K562 (cell line): ENCODE results near the gene QKI. TPM values are rescaled to one million over a fixed set of nuclear protein-coding genes. Genes with fewer than 3 reads are reported as not detected.

Experiments
- ATAC-seq: fragments of 200-7000 bp; cut with Tn5 transposase; 3 replicates; pipeline ENCODE4 v1.9.1; 2020; ENCODE audit warnings: moderate library complexity
- BruUV-seq: library from RNA; stranded (reverse); fragments of 400-500 nt; replicated peaks from 2 replicates; lab custom pipeline; 2021; lab: Mats Ljungman, UMichigan
- CTCF ChIA-PET: fragments of 300-600 bp; formaldehyde crosslinking; extraction: SDS; loops from one replicate; lab custom pipeline; 2021; ENCODE audit warnings: low intra/inter-chr PET ratio; lab: Yijun Ruan, JAX
- POLR2A ChIA-PET: fragments of 300-600, 350-650 bp; sonication (Branson Sonifier 250); formaldehyde crosslinking; extraction: SDS; loops from one replicate; lab custom pipeline; 2021; ENCODE audit warnings: antibody characterized with exemption, inconsistent platforms; lab: Yijun Ruan, JAX
- DNase-seq, 4 experiments: peaks; one replicate each; pipeline versions ENCODE4 v3.0.0 to v3.0.0-alpha.2; 2011 to 2018; ENCODE audit warnings: low spot score in 3 of 4, mixed read lengths in 3 of 4; ENCODE audit errors: extremely low read depth in 1 of 4
- FAIRE-seq: peaks from 2 replicates; lab custom pipeline; 2011; peaks lifted over from hg19 to GRCh38; lab: Jason Lieb, UNC
- H2AFZ ChIP-seq: 2 replicates; pipeline ENCODE4 v1.6.0; 2011; ENCODE audit warnings: low read depth, low read length, control low read depth, inconsistent platforms
- H3K27ac ChIP-seq: fragments of 200-600 bp; 3 replicates; pipeline ENCODE4 v1.8.0; 2011; ENCODE audit warnings: low read depth, mild to moderate bottlenecking, control low read depth, inconsistent platforms, low read length, moderate library complexity, mixed read lengths; ENCODE audit errors: extremely low read depth
- H3K27me3 ChIP-seq, 2 experiments: fragments of 300-600 bp in 1 of 2; 2 replicates in 1 of 2; 3 replicates in 1 of 2; pipeline versions ENCODE4 v1.6.0 to v1.8.0; 2011; ENCODE audit warnings: inconsistent platforms in 2 of 2, low read length in 2 of 2, mild to moderate bottlenecking in 1 of 2, mixed read lengths in 1 of 2, moderate library complexity in 1 of 2; ENCODE audit not compliant: control insufficient read depth in 2 of 2, insufficient read depth in 2 of 2
- H3K36me3 ChIP-seq: fragments of 300-600 bp; 3 replicates; pipeline ENCODE4 v1.8.0; 2011; ENCODE audit warnings: mild to moderate bottlenecking, low read length, inconsistent platforms; ENCODE audit not compliant: control insufficient read depth, insufficient read depth
- H3K4me1 ChIP-seq, 2 experiments: fragments of 200-600 bp in 1 of 2; replicated peaks in 1 of 2; 2 replicates in 1 of 2; 3 replicates in 1 of 2; pipeline versions ENCODE4 v1.5.1 to v1.8.0; 2011; ENCODE audit warnings: inconsistent platforms in 2 of 2, low read length in 2 of 2, mild to moderate bottlenecking in 1 of 2, mixed read lengths in 1 of 2, moderate library complexity in 1 of 2; ENCODE audit not compliant: control insufficient read depth in 2 of 2, insufficient read depth in 2 of 2
- H3K4me2 ChIP-seq: 2 replicates; pipeline ENCODE4 v1.6.1; 2011; ENCODE audit warnings: low read length, control low read depth, inconsistent platforms, mixed read lengths; ENCODE audit not compliant: insufficient read depth
- H3K4me3 ChIP-seq: fragments of 200-600 bp; sonication (generic), shearing (Covaris generic); 2 replicates; pipeline ENCODE4 v1.5.1; 2016; ENCODE audit warnings: control low read depth, inconsistent platforms
- H3K79me2 ChIP-seq: fragments of 200-600 bp; 3 replicates; pipeline ENCODE4 v1.8.0; 2011; ENCODE audit warnings: low read length, inconsistent platforms; ENCODE audit not compliant: control insufficient read depth, insufficient read depth
- H3K9ac ChIP-seq, 2 experiments: 2 replicates each; pipeline versions ENCODE4 v1.6.0 to v1.6.1; 2011; ENCODE audit warnings: low read depth in 2 of 2, low read length in 2 of 2, control low read depth in 1 of 2, inconsistent platforms in 1 of 2, mild to moderate bottlenecking in 1 of 2, mixed read lengths in 1 of 2; ENCODE audit not compliant: insufficient read depth in 1 of 2
- H3K9me1 ChIP-seq: one replicate; pipeline ENCODE4 v1.6.0; 2011; ENCODE audit warnings: inconsistent platforms, mild to moderate bottlenecking, low read length, moderate library complexity; ENCODE audit not compliant: control insufficient read depth, insufficient read depth
- H3K9me3 ChIP-seq: replicated peaks from 2 replicates; pipeline ENCODE4 v1.5.1; 2011; ENCODE audit warnings: low read depth, low read length, inconsistent platforms; ENCODE audit not compliant: control insufficient read depth, insufficient read depth
- H4K20me1 ChIP-seq: replicated peaks from 2 replicates; pipeline ENCODE4 v1.6.1; 2011; ENCODE audit warnings: low read length, inconsistent platforms, mixed read lengths; ENCODE audit not compliant: control insufficient read depth, insufficient read depth
- BMI1 ChIP-seq: fragments of 150-350 bp; IDR thresholded peaks from 2 replicates; pipeline ENCODE4 v1.6.1; 2014; ENCODE audit warnings: low read length
- FOXA3 ChIP-seq, 2 experiments: fragments of 450-650 bp in 1 of 2; sonication (generic) in 1 of 2; formaldehyde crosslinking; IDR thresholded peaks in 1 of 2; conservative IDR thresholded peaks in 1 of 2; 2 replicates each; pipeline versions ENCODE4 v1.4.0 to v1.8.0; 2020 to 2022; ENCODE audit warnings: mild to moderate bottlenecking in 2 of 2, missing genetic modification reagents in 1 of 2
- GTF2E2 ChIP-seq: fragments of 200-800 bp; sonication (Bioruptor generic); IDR thresholded peaks from 2 replicates; pipeline ENCODE4 v1.6.1; 2016; ENCODE audit warnings: missing genetic modification characterization, missing compliant biosample characterization
- HIVEP1 ChIP-seq: fragments of 250-450 bp; sonication (Bioruptor Pico); IDR thresholded peaks from 2 replicates; pipeline ENCODE4 v1.4.0; 2020; ENCODE audit warnings: mild to moderate bottlenecking
- KDM4B ChIP-seq, 2 experiments: fragments of 450-650 bp in 1 of 2; sonication (generic) in 1 of 2; IDR thresholded peaks; 2 replicates each; pipeline ENCODE4 v1.6.1; 2016 to 2017; ENCODE audit warnings: borderline replicate concordance in 2 of 2, antibody characterized with exemption in 1 of 2, low read depth in 1 of 2, mild to moderate bottlenecking in 1 of 2
- MAFK ChIP-seq: IDR thresholded peaks from 2 replicates; pipeline ENCODE4 v1.6.1; 2011; ENCODE audit warnings: low read length, improper control_type of control experiment
- PHTF2 ChIP-seq: fragments of 250-450 bp; sonication (Bioruptor Pico); IDR thresholded peaks from 2 replicates; pipeline ENCODE4 v1.5.0; 2021; ENCODE audit warnings: mild to moderate bottlenecking
- POLR2AphosphoS5 ChIP-seq: IDR thresholded peaks from 2 replicates; pipeline ENCODE4 v1.6.1; 2011; ENCODE audit warnings: mild to moderate bottlenecking, low read depth, low read length, moderate library complexity; ENCODE audit not compliant: control insufficient read depth, insufficient read depth
- SMC3 ChIP-seq: conservative IDR thresholded peaks from 2 replicates; pipeline ENCODE4 v1.6.1; 2011; ENCODE audit warnings: low read depth, low read length, improper control_type of control experiment; ENCODE audit not compliant: insufficient read depth
- XRCC4 ChIP-seq: IDR thresholded peaks from one replicate; pipeline ENCODE4 v1.6.1; 2011; ENCODE audit not compliant: insufficient read depth, insufficient read length; ENCODE audit errors: extremely low read depth
- ZNF57 ChIP-seq: fragments of 450-650 bp; formaldehyde crosslinking; IDR thresholded peaks from 2 replicates; pipeline ENCODE4 v1.4.0; 2020; ENCODE audit warnings: mild to moderate bottlenecking, moderate library complexity
- WGBS: fragments of 100-300 bp; shearing (Covaris generic); methylation state at CpG from one replicate; pipeline ENCODE4 v1.1.6; 2016; ENCODE audit warnings: low coverage, mixed read lengths; ENCODE audit not compliant: insufficient coverage; ENCODE audit errors: missing lambda C conversion rate; 5-methylcytosine and 5-hydroxymethylcytosine counted together
- in situ Hi-C: fragments of 300-500 bp; cut with MboI; formaldehyde crosslinking; loops from 4 replicates; pipeline ENCODE4 v1.15.0; 2018; ENCODE audit warnings: inconsistent platforms, mixed read lengths
- intact Hi-C: fragments of 100-400 bp; cut with micrococcal nuclease; formaldehyde crosslinking; loops from 2 replicates; pipeline ENCODE4 v1.14.2; 2022
- polyA plus RNA-seq, 8 experiments: library from polyadenylated mRNA; depleted of rRNA in 4 of 8; stranded (reverse) in 5 of 8; unstranded in 3 of 8; fragments of >200 nt; fragmentation: Nextera tagmentation in 2 of 8; fragmentation: Illumina TruSeq in 1 of 8; extraction: Ambion mirVana in 2 of 8; extraction: Trizol in 1 of 8; gene quantifications; 2 replicates each; pipeline versions ENCODE4 v1.2.1 to v1.2.3, GENCODE V29; 2011 to 2014; ENCODE audit warnings: inconsistent platforms in 1 of 8, missing spikeins in 1 of 8
- total RNA-seq, 7 experiments: library from RNA; depleted of rRNA in 6 of 7; stranded (reverse); fragments of >200 nt in 6 of 7; fragmentation: Illumina TruSeq in 2 of 7; extraction: Trizol in 2 of 7; gene quantifications; 2 replicates each; pipeline versions ENCODE4 v1.2.1 to v1.2.3, GENCODE V29; 2011 to 2021; ENCODE audit warnings: low replicate concordance in 1 of 7
- TF ChIP-seq, protein P1 (sequence below): fragments of 250-450 bp; sonication (Bioruptor Pico); IDR thresholded peaks from 2 replicates; pipeline ENCODE4 v1.9.0; 2021; ENCODE audit warnings: mild to moderate bottlenecking, inconsistent platforms
- TF ChIP-seq, protein P2 (sequence below): fragments of 250-450 bp; sonication (Bioruptor Pico); IDR thresholded peaks from 2 replicates; pipeline ENCODE4 v1.4.0; 2020; ENCODE audit warnings: mild to moderate bottlenecking
- TF ChIP-seq, protein P3 (sequence below): fragments of 450-650 bp; formaldehyde crosslinking; conservative IDR thresholded peaks from 2 replicates; pipeline ENCODE4 v1.4.0; 2022; ENCODE audit warnings: mild to moderate bottlenecking, missing genetic modification characterization

The QKI gene
- total and polyA plus RNA-seq, 9 of the 15 experiments (the other 6 are each of a cell fraction or from before 2014, with no cell fraction given): 20.4 to 215 (median 123) TPM

DNA sequence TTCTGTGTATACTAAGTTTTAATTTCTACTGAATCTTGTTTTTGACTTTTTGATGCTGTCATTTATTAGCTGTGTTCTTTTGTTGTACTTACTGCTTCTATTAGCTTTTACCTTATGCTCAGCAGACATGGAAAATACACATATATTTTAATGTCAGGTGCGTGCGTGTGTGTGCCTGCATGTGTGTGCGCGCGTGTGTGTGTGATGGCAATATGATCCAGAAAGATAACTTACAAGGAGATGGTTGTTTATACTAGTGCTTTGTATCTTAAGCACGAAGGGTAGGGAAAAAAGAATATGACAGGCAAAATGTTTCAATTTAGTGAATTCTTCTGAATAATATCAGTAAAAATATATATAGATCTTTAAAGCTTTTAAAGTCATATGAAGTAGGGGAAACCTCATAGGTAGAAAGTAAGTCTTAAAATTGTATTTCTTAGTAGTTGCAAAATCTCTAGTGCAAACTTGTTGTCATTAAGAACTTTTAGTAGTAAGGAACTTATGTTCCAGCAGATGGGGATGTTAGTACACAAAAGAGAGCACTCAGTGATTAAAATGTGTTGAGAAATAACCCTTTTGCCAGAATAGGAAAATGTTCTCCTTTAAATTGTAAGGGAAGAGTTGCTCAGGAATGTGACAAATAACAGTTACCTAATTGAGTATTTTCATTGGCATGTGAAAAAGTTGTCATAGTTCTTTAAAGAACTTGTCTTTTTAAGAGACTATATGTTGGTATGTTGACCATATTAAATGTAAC is 13.2 kb downstream of the QKI start:
- BruUV-seq: no TSS peak
- ChIA-PET CTCF (interaction anchor here (1.2 to 1.3 kb wide), 2 partner anchors 173 to 529 kb away, joined by 3 to 8 read pairs; no protein-coding TSS in a partner anchor), POLR2A (interaction anchor here (0.7 to 3.6 kb wide), 4 partner anchors 10 to 464 kb away, joined by 3 to 14 read pairs (median 5); no protein-coding TSS in a partner anchor)
- Histone ChIP-seq H3K4me3 (no peak overlapping the region), H2AFZ (no peak overlapping the region), H3K4me1 (peaks cover 3 to 10% of the 10 kb centered on the region in 2 experiments; a peak in 2 of 5 replicates), H3K27me3 (no peaks in the 10 kb centered on the region), H3K36me3 (0 out of 3 replicates have a peak, but pooled peaks cover 4% of the 10 kb centered on the region), H3K9ac (no peak overlapping the region), H3K27ac (no peak overlapping the region), H4K20me1 (peaks cover 48% of the 10 kb centered on the region), H3K9me1 (no peaks in the 10 kb centered on the region), H3K79me2 (peaks cover 100% of the 10 kb centered on the region), H3K9me3 (no peaks in the 10 kb centered on the region), H3K4me2 (peak overlapping the region; percentile 26; the same call in 1 of the 2 replicates)
- 33% methylated on average over 6 of the region's 6 CpGs for WGBS
- ATAC-seq (peak; percentile 55), FAIRE-seq (peak; percentile 26), DNase-seq (peak in 2 of 4 experiments; percentile 24 to 59)
- in situ Hi-C loops (loop anchor here (10.0 kb wide), 1 partner anchor 677 kb away; no protein-coding TSS in a partner anchor), intact Hi-C loops (no loop called here)
- TF ChIP-seq PHTF2 (no peak), XRCC4 (no peak), MAFK (0 out of 2 replicates have a peak, but pooled peaks have one; percentile 3), POLR2AphosphoS5 (no peak), KDM4B (IDR thresholded peaks at IDR 0.05; ENCODE audit: borderline replicate concordance in 2 of 2, low read depth in 1 of 2) (no peak), FOXA3 (CRISPR knock-in tag; conservative IDR thresholded peaks at IDR 0.05 in 1 of 2, IDR thresholded peaks at IDR 0.05 in 1 of 2) (no peak), BMI1 (no peak), HIVEP1 (CRISPR knock-in tag) (no peak), SMC3 (peak; percentile 50; the same call in 1 of the 2 replicates), ZNF57 (CRISPR knock-in tag) (no peak), GTF2E2 (tag) (no peak)
- TF ChIP-seq, protein P1, sequence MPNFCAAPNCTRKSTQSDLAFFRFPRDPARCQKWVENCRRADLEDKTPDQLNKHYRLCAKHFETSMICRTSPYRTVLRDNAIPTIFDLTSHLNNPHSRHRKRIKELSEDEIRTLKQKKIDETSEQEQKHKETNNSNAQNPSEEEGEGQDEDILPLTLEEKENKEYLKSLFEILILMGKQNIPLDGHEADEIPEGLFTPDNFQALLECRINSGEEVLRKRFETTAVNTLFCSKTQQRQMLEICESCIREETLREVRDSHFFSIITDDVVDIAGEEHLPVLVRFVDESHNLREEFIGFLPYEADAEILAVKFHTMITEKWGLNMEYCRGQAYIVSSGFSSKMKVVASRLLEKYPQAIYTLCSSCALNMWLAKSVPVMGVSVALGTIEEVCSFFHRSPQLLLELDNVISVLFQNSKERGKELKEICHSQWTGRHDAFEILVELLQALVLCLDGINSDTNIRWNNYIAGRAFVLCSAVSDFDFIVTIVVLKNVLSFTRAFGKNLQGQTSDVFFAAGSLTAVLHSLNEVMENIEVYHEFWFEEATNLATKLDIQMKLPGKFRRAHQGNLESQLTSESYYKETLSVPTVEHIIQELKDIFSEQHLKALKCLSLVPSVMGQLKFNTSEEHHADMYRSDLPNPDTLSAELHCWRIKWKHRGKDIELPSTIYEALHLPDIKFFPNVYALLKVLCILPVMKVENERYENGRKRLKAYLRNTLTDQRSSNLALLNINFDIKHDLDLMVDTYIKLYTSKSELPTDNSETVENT: no peak
- TF ChIP-seq, protein P2, sequence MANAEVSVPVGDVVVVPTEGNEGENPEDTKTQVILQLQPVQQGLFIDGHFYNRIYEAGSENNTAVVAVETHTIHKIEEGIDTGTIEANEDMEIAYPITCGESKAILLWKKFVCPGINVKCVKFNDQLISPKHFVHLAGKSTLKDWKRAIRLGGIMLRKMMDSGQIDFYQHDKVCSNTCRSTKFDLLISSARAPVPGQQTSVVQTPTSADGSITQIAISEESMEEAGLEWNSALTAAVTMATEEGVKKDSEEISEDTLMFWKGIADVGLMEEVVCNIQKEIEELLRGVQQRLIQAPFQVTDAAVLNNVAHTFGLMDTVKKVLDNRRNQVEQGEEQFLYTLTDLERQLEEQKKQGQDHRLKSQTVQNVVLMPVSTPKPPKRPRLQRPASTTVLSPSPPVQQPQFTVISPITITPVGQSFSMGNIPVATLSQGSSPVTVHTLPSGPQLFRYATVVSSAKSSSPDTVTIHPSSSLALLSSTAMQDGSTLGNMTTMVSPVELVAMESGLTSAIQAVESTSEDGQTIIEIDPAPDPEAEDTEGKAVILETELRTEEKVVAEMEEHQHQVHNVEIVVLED (CRISPR knock-in tag): no peak
- TF ChIP-seq, protein P3, sequence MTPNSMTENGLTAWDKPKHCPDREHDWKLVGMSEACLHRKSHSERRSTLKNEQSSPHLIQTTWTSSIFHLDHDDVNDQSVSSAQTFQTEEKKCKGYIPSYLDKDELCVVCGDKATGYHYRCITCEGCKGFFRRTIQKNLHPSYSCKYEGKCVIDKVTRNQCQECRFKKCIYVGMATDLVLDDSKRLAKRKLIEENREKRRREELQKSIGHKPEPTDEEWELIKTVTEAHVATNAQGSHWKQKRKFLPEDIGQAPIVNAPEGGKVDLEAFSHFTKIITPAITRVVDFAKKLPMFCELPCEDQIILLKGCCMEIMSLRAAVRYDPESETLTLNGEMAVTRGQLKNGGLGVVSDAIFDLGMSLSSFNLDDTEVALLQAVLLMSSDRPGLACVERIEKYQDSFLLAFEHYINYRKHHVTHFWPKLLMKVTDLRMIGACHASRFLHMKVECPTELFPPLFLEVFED: no peak
